ENCODE data around the gene ACVRL1. TPM values are rescaled to one million over a fixed set of nuclear protein-coding genes. Genes with fewer than 3 reads are reported as not detected.

ACVRL1 gene
- total and polyA plus RNA-seq, 9 of the 15 experiments (the other 6 are each of a cell fraction or from before 2014, with no cell fraction given), result 0.07 to 1.4 (median 0.30) TPM

DNA sequence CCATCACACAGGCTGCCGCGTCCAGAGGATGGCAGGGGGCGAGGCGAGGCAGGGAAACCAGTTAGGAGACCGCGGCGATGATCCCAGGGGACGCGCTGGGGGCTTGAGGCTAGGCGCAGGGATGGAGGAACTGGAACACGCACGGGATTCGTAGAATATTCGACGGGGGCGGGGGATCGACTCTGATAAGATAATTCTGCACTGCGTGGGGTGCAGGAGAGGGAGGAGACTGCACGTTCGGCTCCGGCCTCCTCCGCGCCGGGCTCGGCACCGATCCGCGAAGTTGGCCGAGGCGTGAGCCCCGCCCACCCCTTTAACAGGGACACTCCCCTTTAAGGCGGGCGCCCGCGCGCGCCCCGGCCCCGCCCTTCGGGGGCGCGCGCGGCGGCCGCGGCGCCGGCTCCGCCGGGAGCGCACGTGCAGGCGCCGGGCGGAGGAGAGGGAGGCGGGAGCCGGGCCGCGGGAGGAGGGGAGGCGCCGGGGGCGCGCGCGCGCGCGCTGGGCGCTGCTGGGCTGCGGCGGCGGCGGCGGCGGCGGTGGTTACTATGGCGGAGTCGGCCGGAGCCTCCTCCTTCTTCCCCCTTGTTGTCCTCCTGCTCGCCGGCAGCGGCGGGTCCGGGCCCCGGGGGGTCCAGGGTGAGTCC, 44.0 kb downstream of the ACVRL1 start, which contains the start of gene ACVR1B (continued):
- TF ChIP-seq ZNF79 (CRISPR knock-in tag; IDR thresholded peaks at IDR 0.05; ENCODE audit: low read depth) (no peak), SNRNP70 (optimal IDR thresholded peaks at IDR 0.05; ENCODE audit: low read depth, low read length) (no peak), ZNF586 (CRISPR knock-in tag; conservative IDR thresholded peaks at IDR 0.05) (no peak), ZNF644 (tag; IDR thresholded peaks at IDR 0.05; ENCODE audit: low read depth) (peak; percentile 94), GABPA (tag; conservative IDR thresholded peaks at IDR 0.05; ENCODE audit: low read depth) (peak; percentile 39; the same call in 1 of the 2 replicates), DPF2 (IDR thresholded peaks at IDR 0.05) (peak; percentile 62), STAT5B (CRISPR knock-in tag; IDR thresholded peaks at IDR 0.05) (no peak), ARHGAP35 (IDR thresholded peaks at IDR 0.05; ENCODE audit: partially characterized antibody) (no peak), SAP30 (IDR thresholded peaks at IDR 0.05; ENCODE audit: borderline replicate concordance, insufficient read depth, low read depth, low read length, poor library complexity, severe bottlenecking) (no peak), ZKSCAN1 (IDR thresholded peaks at IDR 0.05; ENCODE audit: low read depth, low read length) (no peak)
